Keratinocyte (primary cell): ENCODE measurements around the gene PARL.

Experiments used
- EZH2 ChIP-seq: IDR thresholded peaks from one replicate; pipeline ENCODE4 v1.6.1; 2012; ENCODE audit warnings: inconsistent platforms, mild to moderate bottlenecking, low read length, moderate library complexity
- TF ChIP-seq, protein P1 (sequence below), 3 experiments: IDR thresholded peaks in 1 of 3; conservative IDR thresholded peaks in 1 of 3; optimal IDR thresholded peaks in 1 of 3; 2 replicates in 2 of 3; 3 replicates in 1 of 3; pipeline versions ENCODE3 to v1.5.1; 2011; ENCODE audit warnings: low read length in 3 of 3, mild to moderate bottlenecking in 3 of 3, moderate library complexity in 2 of 3, control low read depth in 1 of 3, inconsistent platforms in 1 of 3; ENCODE audit not compliant: insufficient read depth in 2 of 3; ENCODE audit errors: extremely low read depth in 1 of 3

DNA sequence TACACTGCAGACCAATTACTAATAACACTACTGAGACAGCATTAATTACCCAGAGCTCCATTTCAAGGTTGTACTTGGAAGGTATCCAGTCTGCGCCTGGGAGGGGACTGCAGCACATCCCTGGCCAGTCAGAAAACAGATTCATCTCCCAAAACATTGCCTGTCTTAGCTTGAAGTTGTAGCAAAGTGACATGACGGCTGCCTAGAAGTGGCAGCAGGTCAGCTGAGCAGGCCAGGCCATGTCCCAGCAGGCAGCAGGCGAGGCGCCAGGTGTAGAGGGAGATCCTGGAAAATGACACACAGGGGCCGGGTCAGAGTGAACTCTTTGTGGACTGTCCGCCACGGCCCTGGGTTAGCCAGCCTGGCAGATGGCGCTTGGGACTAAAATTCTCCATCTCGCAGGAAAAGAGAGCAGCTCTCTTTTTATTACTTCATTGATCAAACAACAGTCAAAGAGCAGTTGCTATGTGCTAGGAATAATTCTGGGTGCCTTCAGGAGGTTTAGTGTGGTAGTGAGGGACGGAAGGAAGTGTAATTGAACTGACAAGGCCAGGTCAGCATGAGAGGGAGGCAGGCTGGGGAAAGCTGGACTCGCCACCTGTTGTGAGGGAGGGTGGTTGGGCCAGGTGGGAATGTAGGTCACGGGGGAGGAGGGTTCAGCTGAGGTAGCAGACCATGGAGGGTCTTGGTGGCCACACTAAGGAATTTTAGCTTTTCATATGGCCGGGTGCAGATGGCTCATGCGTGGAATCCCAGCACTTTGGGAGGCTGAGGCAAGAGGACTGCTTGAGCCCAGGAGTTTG is 58.0 kb downstream of the PARL start:
- TF ChIP-seq, protein P1, sequence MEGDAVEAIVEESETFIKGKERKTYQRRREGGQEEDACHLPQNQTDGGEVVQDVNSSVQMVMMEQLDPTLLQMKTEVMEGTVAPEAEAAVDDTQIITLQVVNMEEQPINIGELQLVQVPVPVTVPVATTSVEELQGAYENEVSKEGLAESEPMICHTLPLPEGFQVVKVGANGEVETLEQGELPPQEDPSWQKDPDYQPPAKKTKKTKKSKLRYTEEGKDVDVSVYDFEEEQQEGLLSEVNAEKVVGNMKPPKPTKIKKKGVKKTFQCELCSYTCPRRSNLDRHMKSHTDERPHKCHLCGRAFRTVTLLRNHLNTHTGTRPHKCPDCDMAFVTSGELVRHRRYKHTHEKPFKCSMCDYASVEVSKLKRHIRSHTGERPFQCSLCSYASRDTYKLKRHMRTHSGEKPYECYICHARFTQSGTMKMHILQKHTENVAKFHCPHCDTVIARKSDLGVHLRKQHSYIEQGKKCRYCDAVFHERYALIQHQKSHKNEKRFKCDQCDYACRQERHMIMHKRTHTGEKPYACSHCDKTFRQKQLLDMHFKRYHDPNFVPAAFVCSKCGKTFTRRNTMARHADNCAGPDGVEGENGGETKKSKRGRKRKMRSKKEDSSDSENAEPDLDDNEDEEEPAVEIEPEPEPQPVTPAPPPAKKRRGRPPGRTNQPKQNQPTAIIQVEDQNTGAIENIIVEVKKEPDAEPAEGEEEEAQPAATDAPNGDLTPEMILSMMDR (optimal IDR thresholded peaks at IDR 0.05 in 1 of 3, IDR thresholded peaks at IDR 0.05 in 1 of 3, conservative IDR thresholded peaks at IDR 0.05 in 1 of 3; ENCODE audit: extremely low read depth in 1 of 3, insufficient read depth in 2 of 3, low read length in 3 of 3): no peak
- no peak for TF ChIP-seq EZH2
